Measurements from ENCODE around the gene DOK4. TPM values are rescaled to one million over a fixed set of nuclear protein-coding genes. Genes with fewer than 3 reads are reported as not detected.

The DOK4 gene
- total RNA-seq, 1 experiment from 2014 or later = 13.1 TPM

DNA sequence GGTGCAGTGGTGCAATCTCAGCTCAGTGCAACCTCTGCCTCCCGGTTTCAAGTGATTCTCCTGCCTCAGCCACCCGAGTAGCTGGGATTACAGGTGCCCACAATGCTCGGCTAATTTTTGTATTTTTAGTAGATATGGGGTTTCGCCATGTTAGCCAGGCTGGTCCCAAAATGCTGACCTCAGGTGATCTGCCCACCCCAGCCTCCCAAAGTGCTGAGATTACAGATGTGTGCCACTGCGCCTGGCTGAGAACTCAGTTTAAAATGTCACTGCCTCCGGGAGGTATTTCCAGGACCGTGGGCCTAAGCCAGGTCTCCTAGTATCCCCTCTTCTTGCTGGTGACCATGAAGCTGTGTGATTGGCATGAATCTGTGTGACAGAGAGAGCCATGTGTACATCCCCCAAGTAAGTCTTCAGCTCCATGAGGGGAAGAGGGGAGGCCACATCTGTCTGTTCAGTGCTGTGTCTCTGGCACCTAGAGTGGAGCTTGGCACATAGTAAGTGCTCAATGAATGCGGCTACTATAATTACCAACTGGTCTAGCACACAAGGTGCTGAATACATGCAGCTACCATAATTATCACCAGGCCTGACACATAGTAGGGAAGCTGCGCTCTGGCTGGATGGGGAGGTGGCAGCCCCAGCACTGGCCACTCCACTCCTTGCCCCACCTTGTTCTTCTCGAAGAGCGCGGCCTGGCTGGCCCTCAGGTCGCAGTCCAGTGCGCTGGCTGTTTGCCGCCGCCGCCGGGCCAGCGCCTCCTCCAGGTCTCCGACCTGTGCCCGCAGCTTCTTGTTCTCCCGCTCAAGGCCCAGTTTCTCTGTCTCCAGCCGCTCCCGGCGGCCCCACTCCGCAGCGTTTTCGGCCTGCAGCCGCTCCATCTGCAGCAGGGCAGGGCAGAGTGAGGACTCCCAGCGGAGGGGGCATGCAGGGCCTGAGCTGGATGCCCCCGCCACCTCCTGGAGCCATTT lies 31.4 kb upstream of the DOK4 start:
- H3K27ac Mint-ChIP-seq = no peak overlapping the region; a peak in 1 of 7 replicates
- no peak overlapping the region for H3K23ac ChIP-seq (ENCODE audit: insufficient read length, low read depth, low read length)
- H3K79me2 ChIP-seq (ENCODE audit: insufficient read depth, low read length) = no peaks in the 10 kb centered on the region
- no peak overlapping the region for H3T11ph ChIP-seq (ENCODE audit: low read length)
- no peaks in the 10 kb centered on the region for H3K79me1 ChIP-seq (ENCODE audit: insufficient read depth, low read depth, low read length, poor library complexity, severe bottlenecking)
- no peak overlapping the region for H3K56ac ChIP-seq (ENCODE audit: insufficient read length, low read depth, low read length)
- H4K91ac ChIP-seq (ENCODE audit: insufficient read length, low read depth, low read length) = no peak overlapping the region
- no peak overlapping the region for H3K9ac ChIP-seq (ENCODE audit: extremely low read depth, insufficient read length, low read length)
- no peak for TF ChIP-seq CTCF (conservative IDR thresholded peaks at IDR 0.05)
- no peak overlapping the region for H2BK15ac ChIP-seq (ENCODE audit: low read depth, low read length)
- WGBS (ENCODE audit: extremely low coverage, insufficient read length, low lambda C conversion rate) = no CpG with 5 or more reads among the region's 31 CpGs
- H2AK5ac ChIP-seq (ENCODE audit: insufficient read length, low read length) = no peak overlapping the region
- no peak overlapping the region for H2BK12ac ChIP-seq (ENCODE audit: insufficient read length, low read depth, low read length)
- no peak overlapping the region for H3K4me3 Mint-ChIP-seq
- H3K4me2 ChIP-seq (ENCODE audit: insufficient read depth, insufficient read length, low read length) = no peak overlapping the region
- no peak overlapping the region for H3K27ac ChIP-seq (ENCODE audit: insufficient read length, low read depth, low read length)
- H3K14ac ChIP-seq (ENCODE audit: insufficient read depth, low read length) = no peak overlapping the region; the same call in 1 of the 2 replicates
- no peaks in the 10 kb centered on the region for H3K9me3 ChIP-seq (ENCODE audit: control insufficient read depth, low read depth, low read length)
- no peak overlapping the region for H2BK5ac ChIP-seq (ENCODE audit: insufficient read length, low read length)
- no peak overlapping the region for H4K8ac ChIP-seq (replicated peaks; ENCODE audit: insufficient read length, low read depth, low read length)
- H4K5ac ChIP-seq (ENCODE audit: insufficient read length, low read depth, low read length) = no peak overlapping the region
- no peak overlapping the region for H3K4ac ChIP-seq (ENCODE audit: low read depth, low read length)
- no peak overlapping the region for H2BK20ac ChIP-seq (ENCODE audit: low read depth, low read length, poor library complexity, severe bottlenecking)
- no peak overlapping the region for H3K18ac ChIP-seq (ENCODE audit: insufficient read length, low read depth, low read length)
- H3K4me1 ChIP-seq (ENCODE audit: insufficient read depth, low read length) = no peaks in the 10 kb centered on the region
- H3K23me2 ChIP-seq (ENCODE audit: insufficient read length, low read depth, low read length, poor library complexity, severe bottlenecking) = no peaks in the 10 kb centered on the region
- no peak for DNase-seq
- H2AFZ ChIP-seq (ENCODE audit: low read length) = no peak overlapping the region
- H3K4me1 Mint-ChIP-seq = no peaks in the 10 kb centered on the region
- H2BK120ac ChIP-seq (ENCODE audit: low read depth, low read length, poor library complexity, severe bottlenecking) = no peak overlapping the region
- H3K27me3 Mint-ChIP-seq (ENCODE audit: low read depth) = peaks cover 13% of the 10 kb centered on the region
- H3K36me3 Mint-ChIP-seq (ENCODE audit: insufficient read depth in 1 of 3, low read depth in 3 of 3) = peaks cover 0 to 7% (median 2%) of the 10 kb centered on the region in 3 experiments; a peak in 3 of 7 replicates
- no peaks in the 10 kb centered on the region for H4K20me1 ChIP-seq (ENCODE audit: control insufficient read depth, insufficient read depth, insufficient read length)
- H3K27me3 ChIP-seq (ENCODE audit: insufficient read depth, low read length) = no peaks in the 10 kb centered on the region
- H3K9me3 Mint-ChIP-seq = peaks cover 0 to 2% of the 10 kb centered on the region in 2 experiments; a peak in 1 of 5 replicates

Measured in H9 (cell line).